GM23338 (cell line): Measurements from ENCODE around the gene ANKRD31. TPM values are rescaled to one million over a fixed set of nuclear protein-coding genes. Genes with fewer than 3 reads are reported as not detected.

Experiments used
- ATAC-seq: fragments of 200-7000 bp; cut with Tn5 transposase; 3 replicates; pipeline ENCODE4 v1.9.1; 2020
- DNase-seq: peaks from one replicate; pipeline ENCODE4 v3.0.0-alpha.2; 2015; ENCODE audit warnings: low spot score
- H2AFZ ChIP-seq: fragments of 200-600 bp; sonication (generic); 2 replicates; pipeline ENCODE4 v1.8.0; 2016; ENCODE audit warnings: antibody characterized with exemption, mild to moderate bottlenecking, moderate library complexity
- H3F3A ChIP-seq: fragments of 200-600 bp; sonication (generic); replicated peaks from 2 replicates; pipeline ENCODE4 v1.8.0; 2017; ENCODE audit warnings: antibody characterized with exemption, mixed run types, low read depth
- H3K27ac ChIP-seq: fragments of 200-600 bp; sonication (generic); 2 replicates; pipeline ENCODE4 v1.6.1; 2016; ENCODE audit warnings: low read depth
- H3K27me3 ChIP-seq: fragments of 200-600 bp; sonication (generic); 2 replicates; pipeline ENCODE4 v1.8.0; 2016; ENCODE audit warnings: mild to moderate bottlenecking, mixed run types, moderate library complexity; ENCODE audit not compliant: insufficient read depth
- H3K36me3 ChIP-seq: fragments of 200-600 bp; sonication (generic); 2 replicates; pipeline ENCODE4 v1.8.0; 2016; ENCODE audit warnings: mild to moderate bottlenecking; ENCODE audit not compliant: insufficient read depth
- H3K4me1 ChIP-seq: fragments of 200-600 bp; sonication (generic); 2 replicates; pipeline ENCODE4 v1.8.0; 2016; ENCODE audit warnings: mild to moderate bottlenecking, moderate library complexity; ENCODE audit not compliant: insufficient read depth
- H3K4me2 ChIP-seq: fragments of 200-600 bp; sonication (generic); 2 replicates; pipeline ENCODE4 v1.7.1; 2017; ENCODE audit warnings: mixed run types
- H3K4me3 ChIP-seq: fragments of 200-600 bp; sonication (generic); 2 replicates; pipeline ENCODE4 v1.6.1; 2016; ENCODE audit warnings: mixed run types
- H3K79me2 ChIP-seq: fragments of 200-600 bp; sonication (generic); replicated peaks from 2 replicates; pipeline ENCODE4 v1.8.0; 2017; ENCODE audit warnings: mild to moderate bottlenecking; ENCODE audit not compliant: insufficient read depth
- H3K9me2 ChIP-seq: fragments of 200-600 bp; sonication (generic); 2 replicates; pipeline ENCODE4 v1.8.0; 2017; ENCODE audit not compliant: insufficient read depth
- H4K20me1 ChIP-seq: fragments of 200-600 bp; sonication (generic); replicated peaks from 2 replicates; pipeline ENCODE4 v1.8.0; 2017; ENCODE audit warnings: mild to moderate bottlenecking; ENCODE audit not compliant: insufficient read depth
- H3K27ac Mint-ChIP-seq: 2 replicates; pipeline ENCODE4 v1.8.0; 2020; ENCODE audit warnings: inconsistent platforms, mild to moderate bottlenecking, moderate library complexity, mixed read lengths
- H3K27me3 Mint-ChIP-seq: 3 replicates; pipeline ENCODE4 v1.8.0; 2022; ENCODE audit warnings: low read depth, mild to moderate bottlenecking, moderate library complexity, mixed read lengths, inconsistent platforms; ENCODE audit not compliant: insufficient read depth, poor library complexity
- H3K36me3 Mint-ChIP-seq: 3 replicates; pipeline ENCODE4 v1.8.0; 2021; ENCODE audit warnings: low read depth, mild to moderate bottlenecking, inconsistent platforms, moderate library complexity, mixed read lengths
- H3K4me1 Mint-ChIP-seq: 3 replicates; pipeline ENCODE4 v1.8.0; 2020; ENCODE audit warnings: mild to moderate bottlenecking, inconsistent platforms, mixed read lengths
- H3K4me3 Mint-ChIP-seq: 3 replicates; pipeline ENCODE4 v1.8.0; 2021; ENCODE audit warnings: moderate library complexity, mild to moderate bottlenecking, inconsistent platforms, mixed read lengths
- H3K9me3 Mint-ChIP-seq: 3 replicates; pipeline ENCODE4 v1.8.0; 2020; ENCODE audit warnings: moderate library complexity, mild to moderate bottlenecking, inconsistent platforms, mixed read lengths
- CREB1 ChIP-seq: fragments of 250-450 bp; sonication (Bioruptor Pico); IDR thresholded peaks from 2 replicates; pipeline ENCODE4 v1.5.0; 2020; ENCODE audit warnings: low read depth, mild to moderate bottlenecking, moderate library complexity
- CTCF ChIP-seq, 2 experiments: fragments of 200-600 bp in 1 of 2; sonication (generic) in 1 of 2; conservative IDR thresholded peaks; 2 replicates each; pipeline versions ENCODE4 v1.5.1 to v1.6.1; 2016 to 2017; ENCODE audit warnings: antibody characterized with exemption in 2 of 2, low read depth in 2 of 2, mild to moderate bottlenecking in 2 of 2, moderate library complexity in 1 of 2
- EZH2 ChIP-seq: fragments of 200-600 bp; sonication (generic); IDR thresholded peaks from one replicate; pipeline ENCODE4 v1.8.0; 2017; ENCODE audit warnings: antibody characterized with exemption, mild to moderate bottlenecking, low read depth; ENCODE audit not compliant: unreplicated experiment
- EZH2phosphoT487 ChIP-seq: fragments of 200-600 bp; sonication (generic); IDR thresholded peaks from one replicate; pipeline ENCODE4 v1.8.1; 2018; ENCODE audit warnings: antibody characterized with exemption; ENCODE audit not compliant: unreplicated experiment
- JUNB ChIP-seq: IDR thresholded peaks from one replicate; pipeline ENCODE4 v1.6.1; 2016; ENCODE audit warnings: antibody characterized with exemption; ENCODE audit not compliant: unreplicated experiment
- POLR2AphosphoS5 ChIP-seq: IDR thresholded peaks from 2 replicates; pipeline ENCODE4 v1.6.1; 2016; ENCODE audit warnings: antibody characterized with exemption, low read depth
- STAT1 ChIP-seq: IDR thresholded peaks from one replicate; pipeline ENCODE4 v1.6.1; 2016; ENCODE audit warnings: antibody characterized with exemption; ENCODE audit not compliant: unreplicated experiment
- ZNF114 ChIP-seq: fragments of 250-450 bp; sonication (Bioruptor Pico); IDR thresholded peaks from 2 replicates; pipeline ENCODE4 v1.5.0; 2020; ENCODE audit warnings: mild to moderate bottlenecking, moderate library complexity
- ZNF331 ChIP-seq: fragments of 250-450 bp; sonication (Bioruptor Pico); IDR thresholded peaks from 2 replicates; pipeline ENCODE4 v1.5.0; 2020; ENCODE audit warnings: low read depth, mild to moderate bottlenecking, moderate library complexity
- polyA plus RNA-seq: library from polyadenylated mRNA; unstranded; fragments of >200 nt; fragmentation: Nextera tagmentation; extraction: Ambion mirVana; gene quantifications from 2 replicates; pipeline ENCODE4 v1.2.1, GENCODE V29; 2016
- total RNA-seq: library from RNA; depleted of rRNA; stranded (reverse); fragments of >200 nt; shearing (Covaris generic); gene quantifications from 2 replicates; pipeline ENCODE4 v1.2.3, GENCODE V29; 2014
- TF ChIP-seq, protein P1 (sequence below): IDR thresholded peaks from 2 replicates; pipeline ENCODE4 v1.6.1; 2016; ENCODE audit warnings: antibody characterized with exemption
- TF ChIP-seq, protein P2 (sequence below): IDR thresholded peaks from one replicate; pipeline ENCODE4 v1.6.1; 2018; ENCODE audit warnings: antibody characterized with exemption; ENCODE audit not compliant: unreplicated experiment

ANKRD31 gene
- total and polyA plus RNA-seq, 2 experiments from 2014 or later: 0.18 to 0.59 TPM

GRCh38 chr5:75043633-75044264 lies 192.9 kb downstream of the ANKRD31 start (continued):
- no peak for TF ChIP-seq STAT1
- no peak for TF ChIP-seq POLR2AphosphoS5
- TF ChIP-seq JUNB: no peak
- TF ChIP-seq ZNF114: no peak
- TF ChIP-seq CREB1 (CRISPR knock-in tag): no peak
- no peak for TF ChIP-seq CTCF (conservative IDR thresholded peaks at IDR 0.05; ENCODE audit: low read depth in 2 of 2)
- TF ChIP-seq, protein P1, sequence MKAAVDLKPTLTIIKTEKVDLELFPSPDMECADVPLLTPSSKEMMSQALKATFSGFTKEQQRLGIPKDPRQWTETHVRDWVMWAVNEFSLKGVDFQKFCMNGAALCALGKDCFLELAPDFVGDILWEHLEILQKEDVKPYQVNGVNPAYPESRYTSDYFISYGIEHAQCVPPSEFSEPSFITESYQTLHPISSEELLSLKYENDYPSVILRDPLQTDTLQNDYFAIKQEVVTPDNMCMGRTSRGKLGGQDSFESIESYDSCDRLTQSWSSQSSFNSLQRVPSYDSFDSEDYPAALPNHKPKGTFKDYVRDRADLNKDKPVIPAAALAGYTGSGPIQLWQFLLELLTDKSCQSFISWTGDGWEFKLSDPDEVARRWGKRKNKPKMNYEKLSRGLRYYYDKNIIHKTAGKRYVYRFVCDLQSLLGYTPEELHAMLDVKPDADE: no peak

DNA sequence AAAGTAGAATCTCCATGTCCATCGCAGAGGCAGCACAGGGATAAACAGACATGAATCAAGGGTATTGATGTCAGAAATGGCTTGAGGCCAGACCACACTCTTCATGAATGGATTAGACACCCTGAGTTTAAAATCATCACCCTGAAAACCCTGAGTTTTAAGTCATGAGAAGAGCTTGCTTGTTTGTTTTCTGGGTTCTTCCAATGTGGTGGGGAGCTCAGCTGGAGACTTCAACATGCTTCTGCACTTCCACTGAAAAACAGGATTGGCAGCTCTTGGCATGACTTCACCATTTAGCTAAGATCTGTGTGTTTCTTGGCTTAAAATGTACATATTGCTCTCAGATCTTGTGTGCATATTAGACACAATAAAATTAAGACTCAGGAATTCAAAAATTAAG lies 194.2 kb downstream of the ANKRD31 start:
- Mint-ChIP-seq H3K9me3 (no peaks in the 10 kb centered on the region), H3K4me3 (no peak overlapping the region), H3K27me3 (peaks cover under 1% of the 10 kb centered on the region), H3K36me3 (peaks cover 3% of the 10 kb centered on the region; the same call in 2 of the 3 replicates), H3K27ac (no peak overlapping the region), H3K4me1 (no peaks in the 10 kb centered on the region; the same call in 2 of the 3 replicates)
- Histone ChIP-seq H3K9me2 (no peaks in the 10 kb centered on the region), H3F3A (no peaks in the 10 kb centered on the region), H2AFZ (no peak overlapping the region), H3K4me3 (no peak overlapping the region), H3K4me1 (no peaks in the 10 kb centered on the region), H3K79me2 (no peaks in the 10 kb centered on the region), H3K27ac (no peak overlapping the region), H3K4me2 (no peak overlapping the region), H3K36me3 (no peaks in the 10 kb centered on the region), H3K27me3 (no peaks in the 10 kb centered on the region), H4K20me1 (no peaks in the 10 kb centered on the region)
- ATAC-seq (no peak), DNase-seq (no peak)
- TF ChIP-seq CTCF (conservative IDR thresholded peaks at IDR 0.05; ENCODE audit: low read depth in 2 of 2): no peak
- no peak for TF ChIP-seq EZH2phosphoT487
- no peak for TF ChIP-seq POLR2AphosphoS5
- TF ChIP-seq ZNF331 (CRISPR knock-in tag): no peak
- no peak for TF ChIP-seq EZH2
- TF ChIP-seq, protein P2, sequence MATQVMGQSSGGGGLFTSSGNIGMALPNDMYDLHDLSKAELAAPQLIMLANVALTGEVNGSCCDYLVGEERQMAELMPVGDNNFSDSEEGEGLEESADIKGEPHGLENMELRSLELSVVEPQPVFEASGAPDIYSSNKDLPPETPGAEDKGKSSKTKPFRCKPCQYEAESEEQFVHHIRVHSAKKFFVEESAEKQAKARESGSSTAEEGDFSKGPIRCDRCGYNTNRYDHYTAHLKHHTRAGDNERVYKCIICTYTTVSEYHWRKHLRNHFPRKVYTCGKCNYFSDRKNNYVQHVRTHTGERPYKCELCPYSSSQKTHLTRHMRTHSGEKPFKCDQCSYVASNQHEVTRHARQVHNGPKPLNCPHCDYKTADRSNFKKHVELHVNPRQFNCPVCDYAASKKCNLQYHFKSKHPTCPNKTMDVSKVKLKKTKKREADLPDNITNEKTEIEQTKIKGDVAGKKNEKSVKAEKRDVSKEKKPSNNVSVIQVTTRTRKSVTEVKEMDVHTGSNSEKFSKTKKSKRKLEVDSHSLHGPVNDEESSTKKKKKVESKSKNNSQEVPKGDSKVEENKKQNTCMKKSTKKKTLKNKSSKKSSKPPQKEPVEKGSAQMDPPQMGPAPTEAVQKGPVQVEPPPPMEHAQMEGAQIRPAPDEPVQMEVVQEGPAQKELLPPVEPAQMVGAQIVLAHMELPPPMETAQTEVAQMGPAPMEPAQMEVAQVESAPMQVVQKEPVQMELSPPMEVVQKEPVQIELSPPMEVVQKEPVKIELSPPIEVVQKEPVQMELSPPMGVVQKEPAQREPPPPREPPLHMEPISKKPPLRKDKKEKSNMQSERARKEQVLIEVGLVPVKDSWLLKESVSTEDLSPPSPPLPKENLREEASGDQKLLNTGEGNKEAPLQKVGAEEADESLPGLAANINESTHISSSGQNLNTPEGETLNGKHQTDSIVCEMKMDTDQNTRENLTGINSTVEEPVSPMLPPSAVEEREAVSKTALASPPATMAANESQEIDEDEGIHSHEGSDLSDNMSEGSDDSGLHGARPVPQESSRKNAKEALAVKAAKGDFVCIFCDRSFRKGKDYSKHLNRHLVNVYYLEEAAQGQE: no peak
